ENCODE results near the gene HS6ST2. TPM values are rescaled to one million over a fixed set of nuclear protein-coding genes. Genes with fewer than 3 reads are reported as not detected.

Gene HS6ST2
- total RNA-seq, 4 donors from 2014 or later, result 0.14 to 1.1 TPM; not detected in 2

DNA sequence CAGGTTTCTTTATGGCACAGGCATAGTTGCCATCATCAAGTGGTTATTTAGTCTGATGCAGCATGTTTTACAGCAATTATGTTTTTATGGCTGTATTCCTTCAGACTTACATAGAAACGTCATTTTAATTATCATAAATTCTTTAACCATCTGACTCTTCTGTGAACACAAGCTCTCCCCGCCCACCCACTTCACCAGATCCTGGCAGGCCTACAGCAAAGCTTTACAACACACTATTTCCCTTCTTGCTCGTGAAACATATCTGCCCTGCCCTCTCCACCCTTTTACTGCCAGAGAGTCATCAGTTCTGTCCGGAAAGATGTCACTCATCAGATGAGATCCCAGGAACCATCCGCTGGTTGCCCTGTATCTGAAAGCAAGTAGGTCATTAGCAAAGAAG, 120.5 kb downstream of the HS6ST2 start:
- no peaks in the 10 kb centered on the region for H3K27me3 ChIP-seq
- no peak overlapping the region for H3K4me3 ChIP-seq
- in situ Hi-C loops (cut with MboI; ENCODE audit: low pct_ligation_motif_present in 1 of 4, low pct_unique_long_range_greater_than_20kb in 1 of 4, low sequenced_read_pairs in 3 of 4), result no loop called here
- TF ChIP-seq POLR2A (IDR thresholded peaks at IDR 0.05) (no peak), POLR2AphosphoS5 (IDR thresholded peaks at IDR 0.05) (no peak), EP300 (IDR thresholded peaks at IDR 0.05; ENCODE audit: low read depth) (no peak)
- TF ChIP-seq, protein P1, sequence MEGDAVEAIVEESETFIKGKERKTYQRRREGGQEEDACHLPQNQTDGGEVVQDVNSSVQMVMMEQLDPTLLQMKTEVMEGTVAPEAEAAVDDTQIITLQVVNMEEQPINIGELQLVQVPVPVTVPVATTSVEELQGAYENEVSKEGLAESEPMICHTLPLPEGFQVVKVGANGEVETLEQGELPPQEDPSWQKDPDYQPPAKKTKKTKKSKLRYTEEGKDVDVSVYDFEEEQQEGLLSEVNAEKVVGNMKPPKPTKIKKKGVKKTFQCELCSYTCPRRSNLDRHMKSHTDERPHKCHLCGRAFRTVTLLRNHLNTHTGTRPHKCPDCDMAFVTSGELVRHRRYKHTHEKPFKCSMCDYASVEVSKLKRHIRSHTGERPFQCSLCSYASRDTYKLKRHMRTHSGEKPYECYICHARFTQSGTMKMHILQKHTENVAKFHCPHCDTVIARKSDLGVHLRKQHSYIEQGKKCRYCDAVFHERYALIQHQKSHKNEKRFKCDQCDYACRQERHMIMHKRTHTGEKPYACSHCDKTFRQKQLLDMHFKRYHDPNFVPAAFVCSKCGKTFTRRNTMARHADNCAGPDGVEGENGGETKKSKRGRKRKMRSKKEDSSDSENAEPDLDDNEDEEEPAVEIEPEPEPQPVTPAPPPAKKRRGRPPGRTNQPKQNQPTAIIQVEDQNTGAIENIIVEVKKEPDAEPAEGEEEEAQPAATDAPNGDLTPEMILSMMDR (IDR thresholded peaks at IDR 0.05), result no peak
- intact Hi-C loops (cut with DNase I; ENCODE audit: low total_unique reads), result no loop called here
- DNase-seq, result peak; percentile 65
- no peaks in the 10 kb centered on the region for H3K9me3 ChIP-seq
- no peaks in the 10 kb centered on the region for H3K36me3 ChIP-seq
- WGBS, 2 donors (ENCODE audit: low coverage in 1 of 2), result 38 to 61% methylated on average over 2 to 5 of the region's 5 CpGs
- H3K27ac ChIP-seq, result peak overlapping the region in 1 of 4 donors; percentile 24
- peaks cover 0 to 6% (median 0%) of the 10 kb centered on the region in 4 donors for H3K4me1 ChIP-seq

DNA sequence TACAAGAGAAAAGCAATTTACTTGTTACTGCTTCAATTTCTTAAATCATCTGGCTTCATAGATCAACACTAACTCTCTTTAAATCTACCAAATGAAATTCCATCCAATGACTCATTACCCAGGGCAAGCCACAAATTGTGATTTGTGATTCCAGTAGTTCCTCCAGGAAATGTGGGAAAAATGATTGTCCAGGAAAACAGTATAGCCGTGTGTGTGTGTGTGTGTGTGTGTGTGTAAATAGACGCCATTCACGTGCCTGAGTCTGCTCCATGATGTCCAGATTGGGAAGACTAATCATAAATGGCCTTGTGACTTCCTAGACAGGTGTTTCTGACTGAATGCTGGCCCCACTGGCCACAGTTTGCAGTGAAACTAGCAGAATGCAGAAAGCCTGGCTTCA, 121.3 kb downstream of the HS6ST2 start:
- Histone ChIP-seq H3K4me1 (peaks cover 0 to 6% (median 0%) of the 10 kb centered on the region in 4 donors), H3K36me3 (no peaks in the 10 kb centered on the region), H3K9me3 (no peaks in the 10 kb centered on the region), H3K27ac (peak overlapping the region in 1 of 4 donors; percentile 24), H3K27me3 (no peaks in the 10 kb centered on the region), H3K4me3 (no peak overlapping the region)
- TF ChIP-seq POLR2AphosphoS5 (IDR thresholded peaks at IDR 0.05), result no peak
- TF ChIP-seq, protein P1 (IDR thresholded peaks at IDR 0.05), result no peak
- TF ChIP-seq POLR2A (IDR thresholded peaks at IDR 0.05), result no peak
- TF ChIP-seq EP300 (IDR thresholded peaks at IDR 0.05; ENCODE audit: low read depth), result no peak
- DNase-seq, result no peak
- in situ Hi-C loops (cut with MboI; ENCODE audit: low pct_ligation_motif_present in 1 of 4, low pct_unique_long_range_greater_than_20kb in 1 of 4, low sequenced_read_pairs in 3 of 4), result no loop called here
- WGBS, 2 donors (ENCODE audit: low coverage in 1 of 2), result 27% methylated on average over 3 of the region's 3 CpGs; no CpG with 5 or more reads in 1 of the 2 donors
- intact Hi-C loops (cut with DNase I; ENCODE audit: low total_unique reads), result no loop called here

DNA sequence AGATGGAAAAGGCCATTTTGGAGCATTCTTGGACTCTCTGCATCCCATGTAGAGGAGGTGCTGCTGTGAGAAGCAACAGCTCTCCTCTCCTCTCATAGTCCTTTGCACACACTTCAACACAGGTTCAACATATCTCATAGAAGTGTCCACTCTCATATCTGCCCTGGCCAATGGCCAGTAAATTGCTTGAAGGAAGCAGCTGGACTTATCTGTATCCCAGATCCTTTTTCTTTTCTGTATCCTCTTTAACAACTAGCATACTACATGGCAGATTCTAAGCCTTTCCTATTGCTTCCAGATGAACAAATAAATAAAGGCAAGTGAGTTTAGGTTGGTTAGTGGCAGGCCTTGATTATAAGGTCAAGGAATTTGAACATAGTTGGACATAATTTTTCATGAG, 122.0 kb downstream of the HS6ST2 start:
- in situ Hi-C loops (cut with MboI; ENCODE audit: low pct_ligation_motif_present in 1 of 4, low pct_unique_long_range_greater_than_20kb in 1 of 4, low sequenced_read_pairs in 3 of 4), result no loop called here
- DNase-seq, result no peak
- no peaks in the 10 kb centered on the region for H3K36me3 ChIP-seq
- no peak overlapping the region for H3K4me3 ChIP-seq
- no peaks in the 10 kb centered on the region for H3K9me3 ChIP-seq
- peaks cover 0 to 6% (median 0%) of the 10 kb centered on the region in 4 donors for H3K4me1 ChIP-seq
- no peak overlapping the region for H3K27ac ChIP-seq
- TF ChIP-seq, protein P1 (IDR thresholded peaks at IDR 0.05), result no peak
- TF ChIP-seq POLR2A (IDR thresholded peaks at IDR 0.05), result no peak
- no peak for TF ChIP-seq POLR2AphosphoS5 (IDR thresholded peaks at IDR 0.05)
- TF ChIP-seq EP300 (IDR thresholded peaks at IDR 0.05; ENCODE audit: low read depth), result no peak
- intact Hi-C loops (cut with DNase I; ENCODE audit: low total_unique reads), result no loop called here
- no peaks in the 10 kb centered on the region for H3K27me3 ChIP-seq

DNA sequence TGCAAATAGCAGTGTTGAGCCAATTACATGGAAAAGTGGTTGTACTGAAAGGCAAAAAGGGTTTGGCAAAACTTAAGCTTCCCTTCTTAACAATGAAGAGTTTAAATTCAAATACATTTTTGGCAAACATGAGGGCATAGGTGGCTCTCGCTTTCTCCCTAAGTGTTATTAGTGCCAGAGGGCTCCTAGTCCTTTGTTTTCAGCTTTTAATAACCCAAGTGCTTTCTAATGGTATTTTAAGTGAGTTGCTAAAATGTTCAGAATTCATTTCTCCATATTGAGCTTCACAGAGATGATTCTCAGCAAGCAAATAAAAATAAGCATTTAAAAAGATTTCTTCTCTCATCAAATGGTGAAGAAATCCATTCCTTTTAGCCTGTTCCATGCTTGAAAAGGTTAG, 123.7 kb downstream of the HS6ST2 start:
- no peaks in the 10 kb centered on the region for H3K36me3 ChIP-seq
- no peaks in the 10 kb centered on the region for H3K27me3 ChIP-seq
- in situ Hi-C loops (cut with MboI; ENCODE audit: low pct_ligation_motif_present in 1 of 4, low pct_unique_long_range_greater_than_20kb in 1 of 4, low sequenced_read_pairs in 3 of 4) (no loop called here), intact Hi-C loops (cut with DNase I; ENCODE audit: low total_unique reads) (no loop called here)
- H3K4me1 ChIP-seq, result peaks cover 0 to 6% (median 0%) of the 10 kb centered on the region in 4 donors
- H3K9me3 ChIP-seq, result no peaks in the 10 kb centered on the region
- WGBS, 2 donors (ENCODE audit: low coverage in 1 of 2), result 65% methylated on average over 1 of the region's 1 CpG; no CpG with 5 or more reads in 1 of the 2 donors
- H3K27ac ChIP-seq, result no peak overlapping the region
- no peak overlapping the region for H3K4me3 ChIP-seq
- no peak for DNase-seq
- no peak for TF ChIP-seq POLR2AphosphoS5 (IDR thresholded peaks at IDR 0.05)
- TF ChIP-seq EP300 (IDR thresholded peaks at IDR 0.05; ENCODE audit: low read depth), result no peak
- no peak for TF ChIP-seq POLR2A (IDR thresholded peaks at IDR 0.05)
- TF ChIP-seq, protein P1 (IDR thresholded peaks at IDR 0.05), result no peak
